Ectodermal cell (in vitro differentiated cells): ENCODE results near the gene NECAB2.

Experiments used
- H3K27ac ChIP-seq: 2 replicates; pipeline ENCODE4 v1.7.0; 2013; ENCODE audit warnings: mild to moderate bottlenecking, low read depth, low read length; ENCODE audit not compliant: insufficient read depth, poor library complexity, severe bottlenecking
- H3K27me3 ChIP-seq: 2 replicates; pipeline ENCODE4 v1.7.0; 2013; ENCODE audit warnings: mild to moderate bottlenecking, low read length; ENCODE audit not compliant: insufficient read depth, control insufficient read depth, poor library complexity, severe bottlenecking
- H3K36me3 ChIP-seq: one replicate; pipeline ENCODE4 v1.7.0; 2013; ENCODE audit warnings: low read length; ENCODE audit not compliant: control insufficient read depth, insufficient read depth
- H3K4me1 ChIP-seq: one replicate; pipeline ENCODE4 v1.7.0; 2013; ENCODE audit warnings: low read length; ENCODE audit not compliant: control insufficient read depth, insufficient read depth
- H3K4me3 ChIP-seq: 2 replicates; pipeline ENCODE4 v1.7.0; 2013; ENCODE audit warnings: low read depth, low read length, control low read depth; ENCODE audit not compliant: insufficient read depth
- H3K9me3 ChIP-seq: 2 replicates; pipeline ENCODE4 v1.7.0; 2013; ENCODE audit warnings: mild to moderate bottlenecking, low read length, moderate library complexity; ENCODE audit not compliant: control insufficient read depth
- WGBS, 2 experiments: methylation state at CpG; one replicate each; pipeline ENCODE4 v1.1.7; 2013; ENCODE audit warnings: missing lambda C conversion rate in 2 of 2; 5-methylcytosine and 5-hydroxymethylcytosine counted together

Gene NECAB2

DNA sequence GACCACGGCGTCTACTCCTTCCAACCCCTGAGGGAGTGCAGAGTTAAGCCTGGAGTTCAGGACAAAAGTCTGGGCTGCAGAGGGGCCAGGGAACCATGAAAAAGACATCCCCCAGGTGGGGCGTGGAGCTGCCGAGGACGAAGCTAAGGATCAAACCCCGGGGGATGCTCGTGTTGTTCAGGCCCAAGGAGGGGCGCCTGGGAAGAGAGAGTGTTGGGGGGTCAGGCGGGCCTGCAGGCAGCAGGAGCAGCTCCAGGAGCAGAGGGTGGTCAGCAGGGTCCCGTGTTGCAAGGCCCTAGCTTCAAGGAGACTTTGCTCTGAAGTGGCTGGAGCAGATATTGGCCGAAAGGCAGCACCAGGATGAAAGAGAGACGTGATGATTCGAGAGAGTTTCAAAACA, 26.7 kb downstream of the NECAB2 start:
- no peaks in the 10 kb centered on the region for H3K27me3 ChIP-seq
- peaks cover 3% of the 10 kb centered on the region for H3K36me3 ChIP-seq
- H3K9me3 ChIP-seq, result no peaks in the 10 kb centered on the region
- no peak overlapping the region for H3K4me3 ChIP-seq
- WGBS, 2 experiments, result 84 to 85% methylated on average over 13 of the region's 13 CpGs
- peaks cover 34% of the 10 kb centered on the region for H3K4me1 ChIP-seq
- no peak overlapping the region for H3K27ac ChIP-seq

DNA sequence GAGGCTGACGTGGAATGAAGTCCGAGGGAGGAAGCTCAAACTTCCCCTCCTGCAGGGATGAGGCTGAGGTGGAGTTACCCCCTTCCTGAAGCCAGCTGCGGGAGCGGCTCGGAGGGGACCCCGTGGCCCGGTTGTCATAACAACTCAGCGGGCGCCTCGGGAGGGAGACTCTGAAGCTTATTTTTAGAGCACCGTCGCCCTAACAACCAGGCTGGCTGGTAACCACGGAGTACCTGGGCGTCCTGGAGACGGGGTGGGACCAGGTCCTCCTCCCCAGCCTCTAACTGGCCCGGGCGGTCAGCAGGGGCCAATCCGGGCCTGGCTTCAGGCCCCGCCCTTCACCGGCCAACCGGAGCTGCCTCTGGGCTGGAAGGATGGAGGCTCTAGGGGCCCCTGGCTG, 27.7 kb downstream of the NECAB2 start:
- H3K36me3 ChIP-seq, result peaks cover under 1% of the 10 kb centered on the region
- WGBS, 2 experiments, result 47 to 51% methylated on average over 21 of the region's 21 CpGs
- H3K4me3 ChIP-seq, result no peak overlapping the region
- H3K27me3 ChIP-seq, result no peaks in the 10 kb centered on the region
- H3K9me3 ChIP-seq, result no peaks in the 10 kb centered on the region
- H3K27ac ChIP-seq, result no peak overlapping the region
- H3K4me1 ChIP-seq, result peaks cover 25% of the 10 kb centered on the region

DNA sequence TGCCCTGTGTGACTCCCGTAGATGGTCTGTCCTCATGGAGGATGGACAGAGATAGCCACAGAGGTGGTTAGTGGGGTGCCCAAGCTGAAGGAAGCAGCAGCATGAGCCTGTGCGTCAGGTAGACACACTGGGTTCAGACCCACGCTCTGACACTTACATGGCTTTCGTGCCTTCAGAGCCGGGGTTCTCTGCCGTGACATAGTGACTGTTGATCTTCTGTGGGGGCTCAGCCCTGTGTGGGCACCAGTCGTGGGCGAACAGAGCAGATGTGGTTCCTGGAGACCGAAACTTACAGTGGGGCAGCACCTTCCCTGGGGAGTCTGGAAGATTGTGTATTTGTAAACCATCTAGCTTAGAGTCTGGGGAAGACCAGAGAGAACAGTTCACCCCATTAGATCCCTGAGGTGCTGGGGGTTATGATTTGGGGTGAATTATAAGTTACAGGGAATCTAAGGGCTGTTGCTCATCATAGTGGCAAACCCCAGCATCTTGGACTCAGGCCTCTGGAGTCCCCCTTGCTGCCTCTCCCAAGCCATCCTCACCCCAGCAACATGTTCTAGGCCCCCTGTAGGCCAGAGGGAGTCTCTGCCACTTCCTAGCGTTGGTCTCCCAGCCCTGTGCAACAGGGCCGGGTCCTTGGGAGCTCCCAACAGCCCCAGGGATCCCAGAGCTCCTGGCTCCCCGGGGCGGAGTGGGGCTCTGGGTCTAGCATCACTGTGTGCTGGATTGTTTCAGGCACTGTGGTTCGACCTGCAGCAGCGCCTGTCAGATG, 28.6 kb downstream of the NECAB2 start:
- H3K27me3 ChIP-seq, result no peaks in the 10 kb centered on the region
- no peak overlapping the region for H3K27ac ChIP-seq
- H3K36me3 ChIP-seq, result no peaks in the 10 kb centered on the region
- H3K4me3 ChIP-seq, result no peak overlapping the region
- WGBS, 2 experiments, result 89 to 90% methylated on average over 15 of the region's 15 CpGs
- no peaks in the 10 kb centered on the region for H3K9me3 ChIP-seq
- peaks cover 25% of the 10 kb centered on the region for H3K4me1 ChIP-seq

DNA sequence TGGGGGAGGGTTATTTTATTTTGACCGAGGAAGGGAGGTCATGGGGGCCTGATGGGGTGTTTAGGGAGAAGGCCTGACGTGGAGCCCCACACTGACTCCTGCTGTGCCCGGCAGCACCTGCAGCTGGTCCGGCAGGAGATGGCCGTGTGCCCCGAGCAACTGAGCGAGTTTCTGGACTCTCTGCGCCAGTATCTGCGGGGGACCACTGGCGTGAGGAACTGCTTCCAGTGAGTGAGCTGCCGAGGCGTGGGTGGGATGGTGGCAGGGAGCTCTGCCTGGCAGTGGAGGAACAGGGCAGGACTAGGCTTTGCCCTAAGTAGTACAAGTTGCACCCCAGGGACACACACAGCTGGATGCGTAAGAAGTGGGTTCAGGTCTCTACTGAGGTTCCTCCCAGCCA, 30.0 kb downstream of the NECAB2 start:
- Histone ChIP-seq H3K4me3 (no peak overlapping the region), H3K36me3 (no peaks in the 10 kb centered on the region), H3K4me1 (peaks cover 25% of the 10 kb centered on the region), H3K9me3 (no peaks in the 10 kb centered on the region), H3K27ac (no peak overlapping the region), H3K27me3 (no peaks in the 10 kb centered on the region)
- WGBS, 2 experiments, result 86 to 88% methylated on average over 13 of the region's 13 CpGs

DNA sequence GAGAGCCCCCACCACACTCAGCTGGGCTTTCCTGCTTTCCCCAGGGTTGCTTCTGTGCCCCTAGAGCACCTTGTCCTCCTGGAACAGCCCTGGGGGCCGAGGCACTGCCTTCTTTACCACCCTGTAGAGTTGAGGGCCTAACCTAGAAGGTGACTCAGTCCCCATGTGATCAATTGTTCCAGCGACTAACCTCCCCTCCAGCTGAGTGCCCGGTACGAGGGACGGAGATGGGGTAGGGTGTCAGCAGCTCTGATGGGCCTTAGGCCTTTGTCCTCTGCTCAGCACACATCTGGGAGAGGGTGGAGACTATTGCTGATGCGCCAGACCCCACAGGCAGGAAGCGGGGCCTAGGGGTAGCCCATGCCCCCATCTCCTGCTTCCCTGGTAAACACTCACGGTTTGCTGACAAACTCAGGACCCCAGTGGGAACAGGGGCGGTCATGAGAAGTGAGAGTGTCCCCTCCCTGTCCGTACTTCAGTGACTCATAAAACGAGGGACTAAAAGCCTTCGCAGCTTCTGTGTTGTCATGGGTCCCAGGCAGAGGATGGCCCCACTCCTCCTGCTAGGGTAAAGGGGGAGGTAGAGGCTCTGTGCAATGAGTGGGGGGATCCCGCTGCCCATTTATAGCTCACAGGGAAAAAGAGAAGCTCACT, 33.1 kb downstream of the NECAB2 start:
- 65 to 66% methylated on average over 13 of the region's 13 CpGs for WGBS, 2 experiments
- Histone ChIP-seq H3K27me3 (no peaks in the 10 kb centered on the region), H3K4me1 (peaks cover 4% of the 10 kb centered on the region), H3K9me3 (no peaks in the 10 kb centered on the region), H3K4me3 (no peak overlapping the region), H3K36me3 (no peaks in the 10 kb centered on the region), H3K27ac (no peak overlapping the region)

DNA sequence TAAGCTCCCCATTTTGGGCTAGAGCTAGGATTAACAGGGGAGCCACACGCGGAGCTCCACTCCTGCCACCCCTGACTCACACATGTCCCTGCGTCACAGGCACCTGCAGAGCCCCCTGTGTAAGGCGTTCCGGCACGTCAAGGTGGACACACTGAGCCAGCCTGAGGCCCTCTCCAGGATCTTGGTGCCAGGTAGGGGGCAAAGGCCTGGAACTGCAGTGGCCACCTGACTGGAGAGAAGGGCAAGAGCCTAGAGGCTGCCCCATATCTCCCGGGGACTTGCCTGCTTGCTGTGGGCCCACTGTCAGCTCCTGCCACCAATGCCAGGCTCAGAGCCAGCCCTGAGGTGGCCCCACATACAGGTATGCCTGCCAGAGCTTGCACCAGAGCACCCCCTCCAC, 33.7 kb downstream of the NECAB2 start:
- Histone ChIP-seq H3K9me3 (no peaks in the 10 kb centered on the region), H3K36me3 (no peaks in the 10 kb centered on the region), H3K27me3 (no peaks in the 10 kb centered on the region), H3K4me1 (no peaks in the 10 kb centered on the region), H3K27ac (no peak overlapping the region), H3K4me3 (no peak overlapping the region)
- WGBS, 2 experiments, result 93 to 95% methylated on average over 7 of the region's 7 CpGs

DNA sequence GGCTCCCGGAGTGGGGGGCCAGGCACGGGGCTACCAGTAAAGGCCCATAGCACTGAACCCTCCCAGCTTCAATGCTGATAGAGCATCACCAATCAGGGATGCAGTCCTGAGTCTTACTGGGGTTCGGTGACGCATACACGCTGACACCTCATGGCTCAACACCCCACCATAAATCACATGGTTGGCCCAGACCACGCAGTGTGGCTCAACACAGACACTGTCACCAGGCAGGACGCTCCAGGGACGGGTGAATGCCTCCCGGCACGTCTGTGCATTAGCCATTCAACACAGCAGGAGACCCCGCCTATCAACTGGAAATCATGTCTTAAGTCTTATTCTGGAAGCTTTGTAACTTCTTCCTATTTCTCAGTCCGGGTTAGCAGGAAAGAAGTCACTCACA, 35.0 kb downstream of the NECAB2 start:
- no peak overlapping the region for H3K27ac ChIP-seq
- H3K4me1 ChIP-seq, result no peaks in the 10 kb centered on the region
- H3K27me3 ChIP-seq, result no peaks in the 10 kb centered on the region
- H3K4me3 ChIP-seq, result no peak overlapping the region
- 90 to 91% methylated on average over 12 of the region's 12 CpGs for WGBS, 2 experiments
- H3K36me3 ChIP-seq, result no peaks in the 10 kb centered on the region
- no peaks in the 10 kb centered on the region for H3K9me3 ChIP-seq

DNA sequence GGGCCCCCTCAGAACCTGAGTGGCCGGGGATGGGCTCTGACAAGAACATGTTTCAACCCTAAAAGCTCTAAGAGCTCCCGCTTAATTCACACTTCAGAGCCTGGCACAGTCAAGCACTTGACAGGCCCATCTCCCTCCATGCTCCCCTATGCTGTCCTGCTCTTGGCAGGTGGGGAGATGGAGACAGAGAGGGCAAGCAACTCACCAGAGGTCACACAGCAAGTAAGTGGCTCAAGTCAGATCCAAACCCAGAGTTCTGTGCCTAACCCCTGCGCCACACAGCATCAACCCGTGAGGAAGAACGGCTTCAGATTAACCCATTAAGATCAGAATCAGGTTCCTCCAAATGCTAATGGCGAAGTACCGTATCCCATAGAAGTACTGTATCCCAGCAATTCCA, 36.4 kb downstream of the NECAB2 start:
- WGBS, 2 experiments, result 88 to 92% methylated on average over 7 of the region's 7 CpGs
- Histone ChIP-seq H3K4me3 (no peak overlapping the region), H3K27me3 (no peaks in the 10 kb centered on the region)

DNA sequence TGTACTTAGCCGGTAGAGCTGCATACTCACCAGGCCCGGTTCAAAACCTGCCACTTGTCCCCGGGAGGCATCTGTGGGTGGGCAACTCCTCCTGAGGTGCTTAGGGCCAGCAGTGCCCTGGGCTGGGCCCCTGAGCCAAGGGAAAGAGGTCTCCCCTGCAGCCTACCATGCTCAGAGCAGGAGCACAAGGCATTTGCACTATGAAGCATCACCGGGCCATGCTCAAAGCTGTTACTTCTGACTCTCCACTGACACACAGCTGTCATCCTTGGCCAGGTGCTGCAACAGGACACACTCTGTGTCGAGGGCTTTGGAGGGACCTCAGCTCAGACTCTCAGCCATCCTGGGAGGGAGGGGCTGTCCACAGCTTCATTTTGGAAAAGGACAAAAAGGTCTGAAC, 37.3 kb downstream of the NECAB2 start:
- no peaks in the 10 kb centered on the region for H3K9me3 ChIP-seq
- H3K36me3 ChIP-seq, result no peaks in the 10 kb centered on the region
- 86 to 88% methylated on average over 5 of the region's 5 CpGs for WGBS, 2 experiments
- no peak overlapping the region for H3K4me3 ChIP-seq
- no peak overlapping the region for H3K27ac ChIP-seq
- no peaks in the 10 kb centered on the region for H3K27me3 ChIP-seq
- no peaks in the 10 kb centered on the region for H3K4me1 ChIP-seq

More for the DNA sequence above, 36.4 kb downstream of the NECAB2 start:
- no peaks in the 10 kb centered on the region for H3K4me1 ChIP-seq
- no peaks in the 10 kb centered on the region for H3K9me3 ChIP-seq
- no peak overlapping the region for H3K27ac ChIP-seq
- no peaks in the 10 kb centered on the region for H3K36me3 ChIP-seq

DNA sequence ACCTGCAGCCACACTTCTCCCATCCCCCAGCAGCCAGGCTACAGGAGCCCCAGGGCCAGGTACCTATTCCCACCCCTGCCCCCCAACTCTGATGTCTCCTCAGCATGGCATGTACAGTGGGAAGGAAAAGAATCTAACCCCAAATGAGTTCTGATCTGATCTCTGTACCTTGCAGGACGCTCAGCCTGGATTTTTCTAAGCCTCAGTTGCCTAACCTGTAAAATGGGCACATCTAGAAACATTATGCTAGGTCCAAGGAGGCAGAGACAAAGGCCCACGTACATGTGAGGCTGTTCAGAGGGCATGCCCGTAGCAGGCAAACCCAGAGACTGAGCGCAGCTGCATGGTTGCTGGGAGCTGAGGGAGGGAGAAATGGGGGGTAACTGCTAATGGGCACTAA, 39.5 kb downstream of the NECAB2 start:
- WGBS, 2 experiments, result 89 to 91% methylated on average over 4 of the region's 4 CpGs
- Histone ChIP-seq H3K27me3 (no peaks in the 10 kb centered on the region), H3K27ac (no peak overlapping the region)

More for the DNA sequence above, 39.5 kb downstream of the NECAB2 start:
- H3K36me3 ChIP-seq, result no peaks in the 10 kb centered on the region
- no peak overlapping the region for H3K4me3 ChIP-seq
- no peaks in the 10 kb centered on the region for H3K9me3 ChIP-seq
- no peaks in the 10 kb centered on the region for H3K4me1 ChIP-seq
